ENCODE results near the gene GALNT2.

GALNT2 gene

GRCh38 chr1:230195199-230195598, 128.2 kb downstream of the GALNT2 start:
- no peak for DNase-seq

DNA sequence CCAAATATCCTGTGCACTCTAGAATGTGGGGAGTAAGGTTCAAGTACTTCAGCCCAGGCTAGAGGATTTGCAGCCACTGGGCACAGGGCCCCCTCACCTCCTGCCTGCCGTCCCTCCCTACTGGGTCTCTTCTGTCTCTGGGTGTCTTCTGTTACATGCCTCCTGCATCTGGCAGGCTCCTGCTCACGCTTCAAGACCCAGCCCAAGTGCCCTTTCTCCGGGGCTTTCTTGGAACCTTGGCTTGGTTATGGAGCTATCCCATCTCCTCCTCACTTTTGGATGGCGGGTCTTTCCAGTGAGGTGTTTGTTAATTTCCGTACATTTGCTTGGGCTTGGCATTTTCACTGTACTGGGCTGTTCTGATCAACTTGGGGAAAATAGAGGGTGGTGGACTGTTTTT, 129.0 kb downstream of the GALNT2 start:
- DNase-seq = no peak

DNA sequence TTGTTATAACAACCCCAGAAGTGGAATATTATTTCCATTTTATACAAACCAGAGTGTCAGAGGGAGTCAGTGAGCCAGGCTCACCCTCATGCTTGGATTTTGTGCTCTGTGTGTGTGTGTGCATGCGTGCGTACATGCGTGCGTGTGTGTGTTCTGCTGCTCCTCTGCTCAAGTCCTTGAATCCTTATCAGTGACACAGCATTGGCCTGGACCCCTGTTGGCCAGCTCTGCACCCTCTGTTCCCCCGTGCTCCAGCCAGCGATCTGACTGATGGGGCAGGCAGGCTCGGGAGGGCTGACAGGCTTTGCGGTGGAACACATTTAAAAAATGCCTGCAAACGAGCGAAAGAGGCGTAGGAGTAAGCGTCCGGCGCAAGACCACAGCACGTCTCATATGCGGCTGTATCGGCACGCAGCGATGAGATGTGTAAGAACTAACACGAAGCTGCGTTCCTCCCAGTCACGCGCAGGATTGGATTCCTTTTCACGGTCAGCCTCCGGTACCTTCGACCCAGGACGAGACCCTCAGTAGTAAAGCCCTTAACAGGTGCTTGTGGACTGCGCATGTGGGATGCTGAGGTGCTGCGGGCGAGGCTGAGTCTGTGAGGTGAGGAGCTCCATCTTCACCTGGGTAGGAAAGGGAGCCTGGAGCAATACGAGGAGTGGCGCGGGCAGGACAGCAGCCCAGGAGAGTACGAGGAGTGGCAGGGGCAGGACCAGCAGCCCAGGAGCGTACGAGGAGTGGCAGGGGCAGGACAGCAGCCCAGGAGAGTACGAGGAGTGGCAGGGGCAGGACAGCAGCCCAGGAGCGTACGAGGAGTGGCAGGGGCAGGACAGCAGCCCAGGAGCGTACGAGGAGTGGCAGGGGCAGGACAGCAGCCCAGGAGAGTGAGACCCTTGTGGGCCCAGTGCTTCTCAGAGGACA, 130.9 kb downstream of the GALNT2 start:
- DNase-seq = no peak

DNA sequence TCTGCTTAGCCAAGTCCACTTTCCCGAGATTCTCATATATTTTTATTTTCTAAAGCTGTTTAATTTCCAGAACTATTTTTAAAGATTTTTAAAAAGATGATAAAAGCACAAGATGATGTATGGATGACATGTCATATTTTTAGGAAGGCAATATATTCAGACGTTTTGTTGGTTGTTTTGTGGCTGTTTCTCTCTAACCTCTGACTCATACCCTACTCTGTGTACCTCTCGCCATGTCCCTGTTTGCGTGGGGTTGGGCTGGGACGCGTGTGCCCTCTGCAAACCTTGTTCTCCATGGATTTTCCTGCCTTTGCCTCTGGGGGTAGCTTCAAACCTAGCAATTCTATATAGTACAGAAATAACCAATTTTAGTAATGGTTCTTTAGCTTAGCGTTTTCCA, 132.0 kb downstream of the GALNT2 start:
- no peak for DNase-seq

DNA sequence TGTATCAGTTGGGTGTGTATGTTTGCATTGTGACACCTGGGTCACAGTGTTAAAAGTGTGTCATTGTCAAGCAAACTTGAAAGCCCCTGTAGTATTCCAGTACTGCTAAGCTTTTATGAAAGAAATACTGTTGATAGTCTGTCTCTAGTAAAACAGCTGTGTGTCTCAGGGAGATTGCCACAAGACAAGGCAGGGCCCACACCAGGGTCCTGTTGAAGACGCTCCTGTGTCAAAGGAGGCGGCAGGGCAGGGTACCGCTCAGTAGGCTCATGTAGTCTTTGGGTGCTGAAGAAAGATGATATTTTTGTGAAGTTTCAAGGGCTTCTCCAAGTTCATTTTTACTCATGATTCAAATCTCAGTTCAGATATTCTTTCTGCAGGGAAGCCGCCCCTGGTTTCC, 132.5 kb downstream of the GALNT2 start:
- DNase-seq = no peak

DNA sequence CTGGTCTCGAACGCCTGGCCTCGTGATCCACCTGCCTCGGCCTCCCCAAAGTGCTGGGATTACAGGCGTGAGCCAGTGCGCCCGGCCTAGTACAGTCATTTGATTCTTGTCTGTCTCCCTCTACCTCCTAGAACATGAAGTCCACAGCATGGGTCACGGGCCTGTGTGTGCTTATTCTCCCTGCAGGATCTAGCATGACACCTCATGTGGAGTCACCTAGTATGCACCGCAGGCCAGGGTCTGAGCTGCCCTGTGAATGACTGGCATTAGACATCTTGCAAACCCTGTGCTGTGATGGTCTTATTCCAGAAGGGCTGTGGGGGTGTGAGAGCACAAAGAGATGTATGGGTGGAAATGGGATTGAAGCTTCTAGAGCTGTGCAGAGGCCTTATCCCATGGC, 133.2 kb downstream of the GALNT2 start:
- no peak for DNase-seq

- DNase-seq = no peak
These were observed 134.4 kb downstream of the GALNT2 start for GRCh38 chr1:230201445-230201844.

GRCh38 chr1:230204842-230205241, 137.8 kb downstream of the GALNT2 start:
- DNase-seq = no peak

- no peak for DNase-seq
These were observed 138.7 kb downstream of the GALNT2 start for GRCh38 chr1:230205719-230206198.

DNA sequence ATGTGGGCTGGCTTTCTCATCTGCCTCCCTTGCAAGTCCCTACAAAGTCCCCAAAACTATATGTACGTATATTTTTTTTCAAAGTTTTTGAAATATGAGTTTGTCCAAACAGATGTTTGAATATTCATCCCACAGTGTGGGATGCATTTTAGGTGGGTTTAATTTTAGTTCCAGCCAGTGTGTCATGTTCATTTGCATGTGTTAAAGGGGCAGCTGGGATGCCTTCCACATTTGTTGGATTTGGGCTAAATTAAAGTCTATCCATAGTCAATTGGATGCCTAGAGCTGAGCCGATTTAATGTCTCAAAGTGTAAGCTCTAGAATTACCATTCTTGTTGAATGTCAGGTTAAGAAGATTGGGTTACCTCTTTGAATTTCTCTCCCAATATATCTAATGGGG, 139.2 kb downstream of the GALNT2 start:
- no peak for DNase-seq

DNA sequence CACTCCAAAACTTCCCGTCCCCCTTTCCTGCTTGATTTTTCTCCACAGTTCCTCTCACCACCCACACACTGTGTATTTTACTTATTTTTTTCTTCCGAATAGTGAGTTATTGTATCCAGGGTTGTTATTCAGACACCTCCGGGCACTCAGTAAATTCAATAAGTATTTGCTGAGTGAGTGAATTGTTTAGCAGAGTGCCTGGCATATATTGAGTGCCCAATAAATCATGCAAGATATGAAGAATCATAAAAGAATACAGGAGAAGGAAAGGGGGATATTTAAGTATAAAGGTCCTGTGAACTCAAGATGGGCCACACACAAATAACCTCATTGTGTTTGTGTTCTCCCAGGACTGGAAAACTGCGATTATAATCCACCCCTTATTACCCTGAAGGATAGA, 139.9 kb downstream of the GALNT2 start:
- no peak for DNase-seq

DNA sequence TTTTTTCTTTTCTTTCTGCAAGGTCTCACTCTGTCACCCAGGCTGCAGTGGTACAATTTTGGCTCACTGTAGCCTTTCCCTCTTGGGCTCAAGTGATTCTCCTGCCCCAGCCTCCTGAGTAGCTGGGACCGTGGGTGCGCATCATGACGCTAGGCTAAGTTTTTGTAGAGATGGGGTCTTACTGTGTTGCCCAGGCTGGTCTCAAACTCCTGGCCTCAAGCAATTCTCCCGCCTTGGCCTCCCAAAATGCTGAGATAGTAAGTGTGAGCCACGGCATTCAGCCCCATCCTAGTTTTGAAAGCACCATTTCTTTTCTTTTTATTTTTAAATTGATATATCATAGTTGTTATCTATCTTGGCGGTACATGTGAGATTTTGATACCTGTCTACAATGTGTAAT, 140.6 kb downstream of the GALNT2 start:
- DNase-seq = no peak

GRCh38 chr1:230208619-230209261, 141.7 kb downstream of the GALNT2 start:
- no peak for DNase-seq

GRCh38 chr1:230210326-230210980, 143.4 kb downstream of the GALNT2 start:
- no peak for DNase-seq

GRCh38 chr1:230210981-230211336, 143.9 kb downstream of the GALNT2 start:
- DNase-seq = no peak

GRCh38 chr1:230211436-230212145, 144.6 kb downstream of the GALNT2 start:
- no peak for DNase-seq

DNA sequence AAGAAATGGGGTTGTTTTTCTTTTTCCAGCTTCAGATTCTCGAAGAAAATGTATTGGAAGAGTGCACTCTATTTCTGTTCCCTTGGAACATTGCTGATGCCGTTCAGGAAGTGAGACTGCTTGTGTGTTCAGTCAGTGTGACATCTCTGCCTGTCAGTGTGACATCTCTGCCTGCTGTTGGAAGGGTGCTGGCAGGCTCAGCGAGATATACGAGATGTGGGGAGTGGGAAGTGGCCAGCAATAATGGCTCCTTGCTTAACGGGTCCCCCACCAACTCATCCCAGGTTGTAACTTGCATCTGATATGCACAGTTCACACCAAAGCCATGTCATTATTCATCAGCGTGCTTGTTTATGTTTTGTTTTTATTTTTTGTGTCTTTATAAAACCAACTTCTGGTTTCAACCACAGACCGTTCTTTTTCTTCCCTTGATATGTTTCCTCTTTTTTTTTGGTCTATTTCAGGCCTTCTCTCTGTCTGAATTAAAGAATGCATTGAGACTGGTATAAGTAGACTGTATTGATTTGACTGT, 145.4 kb downstream of the GALNT2 start:
- DNase-seq = no peak

- DNase-seq = no peak
These were observed 148.0 kb downstream of the GALNT2 start for GRCh38 chr1:230215031-230215430.

DNA sequence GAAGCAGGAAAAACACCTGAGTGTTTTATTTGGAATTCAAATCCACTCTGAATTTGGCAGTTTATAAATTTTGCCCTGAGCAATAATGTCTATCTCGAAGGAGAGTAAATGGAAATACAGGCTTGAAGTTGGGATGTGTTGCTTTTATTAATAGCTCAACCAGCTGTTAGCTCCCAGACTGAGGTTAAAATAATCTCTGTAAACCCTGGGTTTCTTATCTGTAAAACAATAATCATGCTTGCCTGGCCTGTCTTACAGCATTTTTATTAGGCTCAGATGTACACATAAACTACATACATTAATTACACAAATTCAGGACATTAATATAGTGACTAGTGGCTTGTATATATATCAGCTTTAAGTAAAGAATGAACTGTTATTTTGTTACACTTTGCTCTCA, 148.5 kb downstream of the GALNT2 start:
- no peak for DNase-seq

DNA sequence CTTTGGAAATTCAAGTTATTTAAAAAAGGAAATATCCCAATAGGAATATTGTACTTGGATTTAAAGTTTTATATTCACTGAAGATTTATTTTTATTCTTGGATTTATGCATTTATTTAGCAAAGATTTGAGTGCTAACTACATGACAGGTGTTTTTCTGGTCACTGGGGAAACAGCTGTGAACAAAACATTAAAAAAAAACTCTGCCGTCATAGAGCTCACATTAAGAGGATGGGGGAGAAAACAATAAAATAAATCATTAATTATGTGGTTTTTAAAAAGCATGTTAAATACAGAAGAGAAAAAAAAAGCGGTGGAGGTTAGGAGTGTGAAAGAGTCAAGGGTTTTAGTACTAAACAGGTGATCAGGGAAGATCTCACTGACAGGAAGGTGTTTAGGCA, 149.9 kb downstream of the GALNT2 start:
- DNase-seq = no peak

GRCh38 chr1:230218667-230219066, 151.6 kb downstream of the GALNT2 start:
- no peak for DNase-seq

DNA sequence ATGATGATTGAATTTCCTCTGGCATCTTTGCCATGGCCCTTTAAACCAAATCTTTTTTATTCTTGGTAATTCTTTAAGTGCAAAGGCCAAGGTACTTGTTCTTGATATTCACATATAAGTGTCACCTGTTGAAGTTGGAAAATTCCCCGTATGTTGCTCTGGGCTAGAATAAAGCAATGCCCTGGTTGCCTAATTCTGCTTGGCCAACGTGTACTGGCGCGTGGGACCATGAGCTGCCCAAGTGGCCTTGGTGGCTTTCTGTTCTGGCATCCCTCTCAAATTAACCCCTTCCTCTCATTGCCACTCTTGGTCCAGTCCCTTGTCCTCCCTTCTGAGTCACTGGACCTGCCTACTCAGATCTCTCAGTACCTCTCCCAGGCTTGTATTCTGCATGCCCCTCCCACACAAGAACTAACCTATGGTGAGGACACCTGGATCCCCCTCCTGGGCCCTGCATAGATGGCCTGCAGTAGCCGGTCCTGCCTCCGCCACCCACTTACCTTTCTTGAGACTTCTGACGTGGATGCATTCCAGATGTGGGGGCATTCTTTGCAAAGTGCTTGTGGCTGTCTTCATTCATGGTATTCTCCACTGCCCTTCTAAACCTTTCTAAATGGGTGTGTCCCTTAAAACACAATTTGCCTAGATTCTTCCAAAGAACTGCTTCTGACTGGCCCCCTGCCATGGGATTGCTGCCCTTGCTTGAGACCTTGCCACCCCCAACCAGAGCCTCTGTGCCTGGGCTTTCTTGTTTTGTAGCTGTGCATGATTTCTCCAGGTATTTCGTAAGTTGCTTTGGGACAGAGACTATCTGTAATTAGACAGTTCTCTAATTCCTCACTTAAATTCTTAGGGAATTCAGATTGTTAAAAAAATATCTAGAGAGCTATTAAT, 152.4 kb downstream of the GALNT2 start:
- no peak for DNase-seq
